ENCODE data around the gene RNF152.
"Not testable (repeated sequence)": the region's sequence is repeated elsewhere in the genome, so short reads cannot be mapped to it uniquely, and the experiment has no call there.

Gene RNF152

DNA sequence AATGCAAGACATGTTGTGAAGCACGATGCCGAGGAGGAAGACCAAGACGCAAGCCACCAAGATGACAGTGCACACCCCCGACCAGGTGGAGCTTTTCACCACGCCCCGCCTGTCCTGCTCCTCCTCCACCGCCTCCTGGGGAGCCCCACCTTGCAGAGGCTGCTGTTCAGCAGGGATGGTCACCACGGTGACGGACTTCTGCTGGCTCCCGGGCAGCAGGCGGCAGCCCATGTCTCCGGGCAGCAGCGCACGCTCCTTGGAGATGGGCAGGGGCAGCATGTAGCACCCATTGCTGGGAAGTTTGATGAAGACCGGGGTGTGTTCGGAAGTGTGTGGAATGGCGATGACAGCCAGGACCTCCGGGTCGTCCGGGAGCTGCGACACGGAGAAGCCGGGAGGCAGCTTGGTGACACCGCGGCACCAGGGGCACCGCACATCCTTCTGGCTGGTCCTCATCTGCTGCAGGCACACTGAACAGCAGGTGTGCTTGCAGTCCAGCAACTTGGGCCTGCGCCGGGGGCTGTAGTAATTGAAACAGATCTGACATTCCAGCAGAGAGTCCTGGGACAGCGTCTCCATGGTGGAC, 76.8 kb downstream of the RNF152 start:
- DNase-seq, result no peak

DNA sequence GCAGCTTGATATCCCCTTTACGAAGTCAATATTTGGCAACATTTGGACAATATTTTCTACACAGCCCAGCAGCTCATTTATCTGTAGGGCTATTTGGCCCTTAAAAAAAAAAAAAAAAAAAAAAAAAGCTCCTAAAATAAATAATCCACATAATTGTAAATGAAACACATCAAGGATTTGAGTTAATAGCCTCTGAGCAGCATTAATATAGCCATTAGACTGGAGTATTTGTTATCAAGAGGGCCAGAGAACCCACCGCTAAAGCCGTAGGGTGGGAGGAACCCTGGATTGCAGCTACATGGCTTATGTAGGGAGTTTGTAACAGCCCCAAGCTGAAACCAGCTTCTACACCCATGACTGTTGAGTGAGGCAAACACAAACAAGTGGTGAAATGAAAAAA, 84.5 kb downstream of the RNF152 start:
- no peak for DNase-seq

DNA sequence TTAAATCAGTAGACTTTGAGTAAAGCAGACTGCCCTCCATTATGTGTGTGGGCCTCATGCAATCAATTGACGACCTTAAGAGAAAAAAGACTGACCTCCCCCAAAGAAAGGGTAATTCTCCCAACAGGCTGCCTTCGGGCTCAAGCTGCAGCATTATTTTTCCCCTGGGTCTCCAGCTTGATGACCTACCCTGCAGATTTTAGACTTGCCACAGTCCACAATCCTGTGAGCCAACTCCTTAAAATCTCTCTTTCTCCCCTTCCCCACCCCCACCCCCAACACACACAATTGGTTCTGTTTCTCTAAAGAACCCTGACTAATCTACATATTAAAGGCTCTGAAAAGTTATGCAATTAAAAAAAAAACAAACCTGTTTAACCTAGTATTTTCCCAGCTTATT, 89.4 kb downstream of the RNF152 start:
- DNase-seq, result no peak

DNA sequence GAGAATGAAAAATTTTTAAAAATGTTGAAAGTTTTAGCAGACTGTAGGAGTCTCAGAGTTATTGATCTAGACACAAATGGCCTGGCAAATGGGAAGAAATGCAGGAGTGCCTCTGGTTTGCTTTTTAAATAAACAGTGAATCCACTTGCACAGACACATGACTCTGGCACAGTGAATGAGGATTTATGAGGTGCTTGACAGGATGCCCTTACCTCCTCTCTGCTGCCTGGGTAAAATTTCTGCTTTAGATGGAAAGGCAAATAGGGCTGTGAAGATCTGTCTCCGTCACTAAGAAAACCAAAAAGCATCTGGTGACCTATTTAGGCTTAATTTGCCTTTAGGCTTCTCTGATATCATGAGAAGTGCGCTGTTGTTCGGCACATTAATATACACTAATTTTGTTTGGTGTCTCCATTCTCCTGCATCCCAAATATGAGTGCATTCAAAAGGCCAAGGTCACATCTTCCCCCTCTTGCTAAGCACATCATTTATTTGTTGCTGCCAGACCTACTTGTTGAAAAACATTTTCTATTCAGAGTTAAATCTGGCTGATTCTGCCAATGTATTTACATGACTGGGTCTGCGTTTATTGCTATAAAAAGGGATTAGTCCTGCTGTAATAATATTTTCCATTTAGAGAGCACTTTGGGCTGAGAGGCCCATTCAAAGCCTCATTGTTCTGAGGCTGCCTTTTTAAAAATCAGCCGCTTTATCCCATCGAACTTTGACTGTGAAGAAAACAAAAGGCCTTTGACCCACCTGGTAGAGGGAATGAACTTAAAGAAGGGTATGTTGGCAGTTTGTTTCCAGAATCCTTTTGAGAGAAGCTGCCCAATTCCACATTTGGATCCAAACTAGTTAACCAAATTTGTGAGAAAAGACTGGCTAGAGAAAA, 94.9 kb downstream of the RNF152 start:
- DNase-seq, result no peak

DNA sequence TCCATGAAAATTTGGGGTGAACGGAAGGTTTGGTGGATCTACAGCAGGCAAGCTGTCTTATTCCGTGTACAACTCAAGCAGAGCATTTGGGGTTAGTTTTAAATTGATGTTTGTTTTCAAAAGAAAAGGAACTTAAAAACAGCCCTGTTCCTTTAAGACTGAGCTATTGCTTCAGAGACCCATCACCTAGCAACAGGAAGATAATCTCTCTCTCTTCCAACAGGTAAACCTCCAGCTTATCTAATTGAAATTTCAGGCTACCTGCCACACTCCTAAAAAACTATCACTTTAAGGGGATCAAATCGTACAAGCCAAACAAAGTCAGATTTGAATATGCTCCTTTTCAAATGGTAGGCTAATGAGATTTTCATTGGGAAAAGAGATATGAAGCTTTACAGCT, 101.8 kb downstream of the RNF152 start:
- DNase-seq, result no peak

DNA sequence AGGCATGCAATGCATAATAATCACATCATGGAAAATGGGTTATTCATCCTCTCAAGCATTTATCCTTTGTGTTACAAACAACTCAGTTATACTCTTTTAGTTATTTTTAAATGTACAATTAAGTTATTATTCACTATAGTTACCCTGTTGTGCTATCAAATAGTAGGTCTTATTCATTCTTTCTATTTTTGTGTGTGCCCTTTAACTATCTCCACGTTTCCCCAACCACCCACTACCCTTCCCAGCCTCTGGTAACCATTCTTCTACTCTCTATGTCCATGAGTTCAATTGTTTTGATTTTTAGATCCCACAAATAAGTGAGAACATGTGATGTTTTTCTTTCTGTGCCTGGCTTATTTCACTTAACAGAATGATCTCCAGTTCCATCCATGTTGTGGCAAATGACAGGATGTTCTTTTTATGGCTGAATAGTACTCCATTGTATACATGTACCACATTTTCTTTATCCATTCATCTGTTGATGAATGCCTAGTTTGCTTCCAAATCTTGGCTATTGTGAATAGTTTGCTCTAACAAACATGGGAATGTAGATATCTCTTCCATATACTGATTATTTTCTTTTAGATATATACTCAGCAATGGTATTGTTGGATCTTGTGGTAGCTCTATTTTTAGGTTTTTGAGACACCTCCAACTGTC, 105.7 kb downstream of the RNF152 start:
- not testable (repeated sequence) for DNase-seq

DNA sequence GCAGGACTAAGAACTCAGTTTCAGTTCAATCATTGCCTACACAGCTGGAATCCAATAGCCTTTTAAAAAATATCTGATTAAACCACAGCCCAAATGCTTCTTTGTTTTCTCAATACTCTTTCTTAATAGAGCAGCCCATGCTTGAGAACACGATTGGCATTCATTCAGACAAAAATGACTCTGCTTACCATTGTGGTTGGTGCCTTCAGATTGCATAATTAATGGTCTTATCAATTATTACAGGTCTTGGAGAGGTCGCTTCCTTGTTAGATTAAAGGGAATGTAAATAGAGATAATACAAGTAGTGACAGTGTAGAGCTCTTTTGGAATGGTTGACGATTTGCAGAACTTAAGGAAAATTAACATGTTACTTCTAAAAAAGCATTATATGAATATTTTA, 107.2 kb downstream of the RNF152 start:
- no peak for DNase-seq

DNA sequence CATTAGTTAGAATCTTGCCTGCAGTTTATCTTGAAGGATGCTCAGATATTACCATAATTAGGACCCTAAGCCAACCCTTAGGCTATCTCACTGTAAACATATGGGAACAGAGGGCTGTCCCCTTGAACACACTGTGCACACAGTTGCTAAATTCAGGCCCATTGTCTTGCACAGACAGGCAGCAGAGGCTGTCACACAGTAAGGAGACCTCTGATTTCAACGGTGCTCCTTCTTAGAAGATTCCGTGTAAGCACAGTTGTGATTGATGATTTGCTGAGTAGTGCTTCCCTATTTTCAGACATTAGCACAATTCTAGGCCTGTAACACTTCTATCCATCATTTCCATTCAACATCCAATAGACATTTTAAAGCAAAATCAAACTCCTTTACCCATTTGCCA, 108.0 kb downstream of the RNF152 start:
- no peak for DNase-seq

DNA sequence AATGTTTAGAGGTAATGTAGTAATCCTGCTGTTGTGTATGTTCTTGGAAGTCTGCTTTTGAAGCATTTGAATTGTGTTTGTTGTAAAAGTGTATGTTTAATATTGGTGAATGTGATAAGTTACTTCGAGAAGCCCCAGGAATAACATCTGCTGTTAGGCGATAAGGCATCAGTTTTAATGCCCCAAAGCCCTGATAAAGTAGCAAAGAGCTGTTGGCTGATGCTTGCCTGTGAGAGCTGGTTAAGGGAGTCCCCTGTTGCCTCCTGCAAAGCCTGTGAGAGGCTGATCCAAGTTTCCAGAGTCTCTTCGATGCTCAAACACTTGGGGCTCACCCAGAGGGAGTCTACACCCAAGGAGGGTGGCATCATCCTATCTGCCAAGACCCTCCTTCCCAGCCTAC, 110.3 kb downstream of the RNF152 start:
- no peak for DNase-seq

DNA sequence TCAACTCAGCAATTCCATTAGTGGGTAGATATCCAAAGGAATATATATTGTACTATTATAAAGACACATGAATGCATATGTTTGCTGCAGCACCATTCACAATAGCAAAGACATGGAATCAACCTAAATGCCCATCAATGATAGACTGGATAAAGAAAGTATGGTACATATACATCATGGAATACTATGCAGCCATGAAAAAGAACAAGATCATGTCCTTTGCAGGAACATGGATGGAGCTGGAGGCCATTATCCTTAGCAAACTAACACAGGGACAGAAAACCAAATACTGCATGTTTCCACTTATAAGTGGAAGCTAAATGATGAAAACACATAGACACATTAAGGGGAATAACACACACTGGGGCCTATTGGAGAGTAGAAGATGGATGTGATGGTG, 116.6 kb downstream of the RNF152 start:
- DNase-seq, result not testable (repeated sequence)

DNA sequence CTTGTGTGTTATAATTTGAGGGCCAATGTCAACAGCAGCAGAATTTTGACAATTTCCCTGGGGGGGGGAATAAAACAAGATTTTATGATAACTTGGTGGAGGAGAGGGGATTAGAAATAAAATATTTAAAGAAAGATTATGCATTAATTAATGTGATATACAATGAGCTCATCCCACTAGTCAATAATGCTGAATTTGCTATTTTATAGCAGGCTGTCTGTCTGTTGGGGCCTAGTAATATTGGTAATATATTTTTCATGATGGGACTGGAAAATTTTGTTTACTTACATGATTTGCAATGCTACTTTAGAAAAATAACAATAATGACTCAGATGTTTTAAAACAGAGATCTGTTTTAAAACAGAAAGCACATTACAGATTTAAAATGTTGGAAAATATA, 118.0 kb downstream of the RNF152 start:
- no peak for DNase-seq

DNA sequence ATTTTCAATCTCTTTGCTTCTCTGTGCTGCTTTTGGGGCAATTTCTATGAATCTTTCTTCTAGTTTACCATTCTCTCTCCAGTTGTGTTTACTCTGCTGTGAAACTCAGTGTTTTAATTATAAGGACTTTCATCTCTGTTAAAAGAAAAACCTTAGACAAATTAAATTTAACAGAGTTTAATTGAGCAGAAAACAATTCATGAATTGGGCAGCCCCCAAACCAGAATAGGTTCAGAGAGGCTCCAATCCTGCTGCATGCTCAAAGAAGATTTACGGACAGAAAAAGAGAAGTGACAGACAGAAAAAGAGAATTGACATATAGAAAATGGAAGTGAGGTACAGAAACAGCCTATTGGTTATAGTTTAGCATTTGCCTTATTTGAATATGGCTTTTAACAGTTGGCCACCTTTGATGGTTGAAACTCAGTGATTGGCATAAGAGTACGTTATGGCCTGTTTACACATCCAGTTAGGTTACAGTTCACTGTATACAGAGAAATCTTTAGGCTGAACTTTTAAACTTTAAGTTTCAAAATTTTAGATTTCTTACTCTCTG, 120.4 kb downstream of the RNF152 start:
- DNase-seq, result no peak

DNA sequence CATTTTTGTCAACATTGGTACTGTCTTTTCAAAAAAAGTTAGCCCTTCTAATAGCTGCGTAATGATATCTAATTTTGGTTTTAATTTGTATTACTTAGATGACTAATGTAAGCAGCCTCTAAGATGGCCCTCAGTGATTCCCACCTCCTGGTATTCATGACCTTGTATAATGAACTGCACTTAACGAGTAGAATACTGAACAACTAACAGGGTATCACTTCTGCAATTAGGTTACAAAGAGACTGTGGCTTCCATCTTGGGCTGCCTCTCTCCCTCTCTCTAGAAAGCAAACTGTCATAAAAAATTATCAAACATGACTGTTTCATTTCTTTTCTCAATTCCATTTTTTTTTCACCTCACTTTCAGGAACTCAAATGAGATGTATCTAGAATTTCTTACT, 120.9 kb downstream of the RNF152 start:
- no peak for DNase-seq

DNA sequence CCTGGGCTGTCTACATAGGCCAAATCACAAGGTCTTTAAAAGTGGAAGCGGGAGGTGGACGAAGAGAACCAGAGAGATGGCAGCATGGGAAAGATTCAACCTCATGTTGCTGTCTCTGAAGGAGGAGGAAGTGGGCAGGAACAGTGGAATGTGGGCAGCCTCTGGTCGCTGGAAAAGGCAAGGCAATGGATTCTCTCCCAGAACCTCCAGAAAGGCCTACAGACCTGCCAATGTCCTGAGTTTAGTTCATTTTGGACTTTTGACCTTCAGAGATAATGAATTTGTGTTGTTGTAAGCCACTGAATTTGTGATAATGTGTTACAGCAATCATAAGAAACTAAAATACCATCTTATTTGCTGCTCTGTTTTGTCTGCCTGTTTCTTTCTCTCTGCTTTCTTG, 122.5 kb downstream of the RNF152 start:
- DNase-seq, result no peak

DNA sequence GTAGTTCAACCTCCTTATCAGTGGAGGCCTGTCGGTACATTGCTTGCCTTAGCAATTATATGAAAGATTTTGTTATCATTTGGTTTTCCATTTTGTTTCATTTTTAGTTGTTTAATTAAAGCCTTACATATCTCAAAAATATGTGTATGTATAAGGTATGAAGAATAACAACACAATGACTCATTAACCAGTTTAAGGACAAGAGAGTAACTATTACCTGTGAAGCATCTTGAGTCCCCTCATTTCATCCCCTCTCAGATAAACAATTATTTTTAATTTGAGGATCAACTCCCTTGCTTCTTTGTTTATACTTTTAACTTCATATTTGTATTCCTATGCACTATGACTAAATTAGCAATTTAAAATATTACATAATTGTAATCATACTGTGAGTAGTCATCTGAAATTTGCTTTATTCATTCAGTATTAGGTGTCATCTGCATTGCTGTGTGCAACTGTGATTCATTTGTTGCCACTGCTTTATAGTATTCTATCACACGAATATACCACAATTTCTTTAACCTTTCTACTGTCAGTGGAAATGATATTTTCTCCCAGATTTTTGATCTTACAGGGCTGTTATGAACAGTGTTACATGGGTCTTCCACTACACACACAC, 126.4 kb downstream of the RNF152 start:
- no peak for DNase-seq

DNA sequence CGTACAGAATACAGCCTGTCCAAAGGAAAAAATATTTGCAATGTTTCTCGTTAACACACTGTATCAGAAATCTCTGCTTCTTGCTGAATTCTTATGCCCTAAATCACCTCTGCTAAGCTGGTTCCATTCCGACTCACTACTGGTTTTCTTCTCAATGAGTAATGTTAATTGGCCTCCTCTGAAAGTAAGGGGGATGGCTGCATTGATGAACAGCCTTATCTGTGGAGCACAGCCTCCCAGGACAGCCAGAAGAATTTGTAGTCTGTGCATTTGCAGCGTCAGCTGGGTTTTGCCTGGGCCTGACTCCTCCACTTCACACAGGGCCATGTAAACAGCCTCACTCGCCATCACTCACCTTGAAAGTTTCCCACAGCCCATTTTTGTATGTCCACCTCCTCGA, 127.7 kb downstream of the RNF152 start:
- no peak for DNase-seq

DNA sequence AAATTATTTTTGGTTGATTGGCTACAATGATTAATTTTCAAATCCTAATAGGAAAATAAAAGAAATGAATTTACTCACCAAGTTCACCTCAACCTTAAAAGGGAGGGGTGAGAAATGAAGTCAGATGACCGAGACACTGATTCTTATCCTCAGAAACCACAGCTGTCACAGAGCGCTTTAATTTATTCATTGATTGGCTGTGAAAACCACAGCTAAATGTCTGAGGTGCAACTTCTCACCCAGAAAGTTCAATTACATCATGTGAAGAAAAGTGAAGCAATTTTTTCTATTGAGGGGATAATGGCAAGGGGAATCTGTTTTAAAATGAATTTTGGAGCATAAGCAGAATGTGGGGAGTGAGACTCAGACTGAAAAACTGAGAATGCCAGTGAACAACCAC, 128.4 kb downstream of the RNF152 start:
- no peak for DNase-seq

DNA sequence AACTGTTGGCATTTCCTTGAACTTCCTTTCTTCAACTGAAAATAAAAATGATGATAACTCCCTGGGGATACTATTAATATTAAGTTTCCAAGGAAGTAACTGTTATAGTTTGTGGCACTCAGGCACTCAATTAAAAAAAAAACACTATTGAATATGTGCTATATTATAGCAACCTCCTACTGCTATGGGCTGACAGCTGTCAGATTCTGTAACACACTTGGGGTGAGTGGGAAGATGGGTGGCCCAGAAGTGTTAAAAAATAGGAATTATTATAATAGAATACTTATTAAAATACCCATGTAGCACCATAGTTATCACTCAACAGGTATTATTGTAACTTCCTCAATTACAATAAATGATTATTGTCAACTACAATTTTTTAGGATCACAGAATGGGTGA, 130.9 kb downstream of the RNF152 start:
- no peak for DNase-seq

All from NCI-H526 treated with DMSO at 0.1 percent for 48 hours (cell line).